Sigmoid colon (tissue), 7 donors: ENCODE measurements around the gene KRT76. TPM values are rescaled to one million over a fixed set of nuclear protein-coding genes. Genes with fewer than 3 reads are reported as not detected.

ENCODE experiments used
- DNase-seq: peaks from one replicate; pipeline ENCODE4 v3.0.0-alpha.2; 2019
- H3K27ac ChIP-seq, 4 donors: fragments of 200-600 bp; sonication (generic); one replicate each; pipeline ENCODE4 v1.5.1; 2016 to 2019; ENCODE audit warnings: mild to moderate bottlenecking in 1 of 4
- H3K27me3 ChIP-seq, 3 donors: fragments of 200-600 bp; sonication (generic); one replicate each; pipeline ENCODE4 v1.5.1; 2019; ENCODE audit warnings: mild to moderate bottlenecking in 1 of 3
- H3K36me3 ChIP-seq, 4 donors: fragments of 200-600 bp; sonication (generic); one replicate each; pipeline ENCODE4 v1.5.1; 2016 to 2019
- H3K4me1 ChIP-seq, 4 donors: fragments of 200-600 bp; sonication (generic); one replicate each; pipeline ENCODE4 v1.5.1; 2017 to 2019
- H3K4me3 ChIP-seq, 4 donors: fragments of 200-600 bp; sonication (generic); one replicate each; pipeline ENCODE4 v1.5.1; 2017 to 2019; ENCODE audit warnings: mild to moderate bottlenecking in 2 of 4, moderate library complexity in 1 of 4
- H3K9me3 ChIP-seq, 4 donors: fragments of 200-600 bp in 3 of 4; sonication (generic) in 3 of 4; one replicate each; pipeline versions ENCODE4 v1.5.1 to v1.6.1; 2013 to 2019
- CTCF ChIP-seq, 4 experiments: fragments of 450-650 bp in 3 of 4; fragments of 200-600 bp in 1 of 4; IDR thresholded peaks; one replicate each; pipeline ENCODE4 v1.5.1; 2016 to 2019; ENCODE audit warnings: antibody characterized with exemption in 4 of 4, mild to moderate bottlenecking in 3 of 4, moderate library complexity in 2 of 4
- EP300 ChIP-seq, 4 donors: sonication (generic); formaldehyde crosslinking; IDR thresholded peaks; one replicate each; pipeline ENCODE4 v1.6.1; 2017; ENCODE audit warnings: antibody characterized with exemption in 4 of 4
- POLR2A ChIP-seq, 2 donors: fragments of 450-650 bp; IDR thresholded peaks; one replicate each; pipeline ENCODE4 v1.6.1; 2016; ENCODE audit warnings: antibody characterized with exemption in 2 of 2, mild to moderate bottlenecking in 2 of 2, moderate library complexity in 2 of 2
- POLR2AphosphoS5 ChIP-seq, 4 donors: sonication (generic); formaldehyde crosslinking; IDR thresholded peaks; one replicate each; pipeline ENCODE4 v1.6.1; 2017; ENCODE audit warnings: antibody characterized with exemption in 4 of 4
- WGBS, 2 donors: extraction: QIAGEN DNeasy Blood & Tissue Kit; methylation state at CpG; one replicate each; pipeline ENCODE4 v1.1.7; 2013; 5-methylcytosine and 5-hydroxymethylcytosine counted together
- intact Hi-C: fragments of 100-400 bp; cut with DNase I; formaldehyde crosslinking; loops from one replicate; pipeline ENCODE4 v1.15.1; 2023
- polyA plus RNA-seq, 3 donors: library from polyadenylated mRNA; stranded (reverse); fragments of 200-250 nt; gene quantifications; one replicate each; pipeline ENCODE4 v1.2.3, GENCODE V29; 2013
- total RNA-seq, 4 donors: library from RNA; depleted of rRNA; stranded (reverse); fragments of >200 nt; gene quantifications; one replicate each; pipeline ENCODE4 v1.1.0, GENCODE V29; 2016
- donor health status: healthy with polysubstance abuse.
- donor health status: Bipolar disorder and iron deficiency.
- donor health status: healthy.

Gene KRT76
- total RNA-seq = not detected
- polyA plus RNA-seq = not detected

DNA sequence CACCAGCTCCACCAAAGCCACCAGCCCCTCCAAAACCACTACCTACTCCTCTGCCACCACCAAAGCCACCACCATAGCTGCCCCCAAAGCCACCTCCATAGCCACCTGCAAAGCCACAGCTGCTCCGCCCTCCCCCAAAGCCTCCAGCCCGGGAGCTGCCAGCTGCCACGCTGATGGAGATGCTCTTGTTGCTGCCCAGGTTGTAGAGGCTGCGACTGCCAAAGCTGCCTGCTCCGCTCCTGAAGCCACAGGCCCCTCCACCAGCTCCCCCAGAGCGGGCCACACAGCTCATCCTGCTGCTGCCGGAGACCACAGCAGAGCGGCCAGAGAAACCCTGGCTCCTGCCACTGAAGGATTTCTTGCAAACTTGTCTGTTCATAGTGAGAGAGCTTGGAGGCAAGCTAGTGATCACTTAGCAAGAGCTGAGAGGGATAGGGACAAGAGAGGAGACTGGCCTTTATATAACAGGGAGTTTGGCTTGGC lies at the start of gene KRT76:
KRT76 (minus strand) TSS at position 433 of the 483 bp plus-strand sequence; CDS start at position 379, 54 bp downstream.
- 88 to 89% methylated on average over 8 of the region's 8 CpGs for WGBS, 2 donors
- H3K4me1 ChIP-seq = no peaks in the 10 kb centered on the region
- no peak within 1 kb of the TSS for H3K4me3 ChIP-seq
- intact Hi-C loops = no loop called here
- no peaks in the 10 kb centered on the region for H3K36me3 ChIP-seq
- no peak within 1 kb of the TSS for H3K27ac ChIP-seq
- no peak for DNase-seq
- H3K27me3 ChIP-seq = no peaks in the 10 kb centered on the region
- TF ChIP-seq POLR2AphosphoS5 (IDR thresholded peaks at IDR 0.05) (no peak), POLR2A (IDR thresholded peaks at IDR 0.05) (no peak), EP300 (IDR thresholded peaks at IDR 0.05) (no peak), CTCF (IDR thresholded peaks at IDR 0.05) (no peak)
- H3K9me3 ChIP-seq = no peaks in the 10 kb centered on the region

DNA sequence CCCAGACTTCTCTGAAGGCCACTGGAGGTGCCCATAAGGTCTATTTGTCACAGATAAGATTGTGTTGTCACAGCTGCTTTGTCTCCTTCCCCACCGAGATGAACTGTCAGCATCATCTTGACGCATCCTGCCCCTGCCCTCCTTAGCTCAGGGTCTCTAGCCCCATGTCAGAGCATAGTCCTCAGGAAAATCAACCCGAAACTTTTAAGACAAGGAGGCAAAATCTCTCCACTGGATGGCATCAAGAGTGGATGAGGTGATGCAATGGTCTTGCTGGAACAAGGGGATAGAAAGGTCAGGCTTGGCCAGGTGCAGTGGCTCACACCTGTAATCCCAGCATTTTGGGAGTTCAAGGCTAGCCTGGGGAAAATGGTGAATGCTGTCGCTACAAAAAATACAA lies 48.8 kb upstream of the KRT76 start:
- Histone ChIP-seq H3K9me3 (no peaks in the 10 kb centered on the region), H3K27ac (no peak overlapping the region), H3K4me3 (no peak overlapping the region), H3K4me1 (peaks cover 0 to 11% (median 4%) of the 10 kb centered on the region in 4 donors), H3K27me3 (no peaks in the 10 kb centered on the region), H3K36me3 (no peaks in the 10 kb centered on the region)
- no peak for DNase-seq
- WGBS, 2 donors = 81 to 87% methylated on average over 4 of the region's 4 CpGs
- intact Hi-C loops = no loop called here
- TF ChIP-seq EP300 (IDR thresholded peaks at IDR 0.05) = no peak
- no peak for TF ChIP-seq POLR2AphosphoS5 (IDR thresholded peaks at IDR 0.05)
- no peak for TF ChIP-seq CTCF (IDR thresholded peaks at IDR 0.05)
- no peak for TF ChIP-seq POLR2A (IDR thresholded peaks at IDR 0.05)

GRCh38 chr12:52824741-52825410 lies 47.7 kb upstream of the KRT76 start:
- intact Hi-C loops = no loop called here
- 88 to 90% methylated on average over 5 of the region's 5 CpGs for WGBS, 2 donors

DNA sequence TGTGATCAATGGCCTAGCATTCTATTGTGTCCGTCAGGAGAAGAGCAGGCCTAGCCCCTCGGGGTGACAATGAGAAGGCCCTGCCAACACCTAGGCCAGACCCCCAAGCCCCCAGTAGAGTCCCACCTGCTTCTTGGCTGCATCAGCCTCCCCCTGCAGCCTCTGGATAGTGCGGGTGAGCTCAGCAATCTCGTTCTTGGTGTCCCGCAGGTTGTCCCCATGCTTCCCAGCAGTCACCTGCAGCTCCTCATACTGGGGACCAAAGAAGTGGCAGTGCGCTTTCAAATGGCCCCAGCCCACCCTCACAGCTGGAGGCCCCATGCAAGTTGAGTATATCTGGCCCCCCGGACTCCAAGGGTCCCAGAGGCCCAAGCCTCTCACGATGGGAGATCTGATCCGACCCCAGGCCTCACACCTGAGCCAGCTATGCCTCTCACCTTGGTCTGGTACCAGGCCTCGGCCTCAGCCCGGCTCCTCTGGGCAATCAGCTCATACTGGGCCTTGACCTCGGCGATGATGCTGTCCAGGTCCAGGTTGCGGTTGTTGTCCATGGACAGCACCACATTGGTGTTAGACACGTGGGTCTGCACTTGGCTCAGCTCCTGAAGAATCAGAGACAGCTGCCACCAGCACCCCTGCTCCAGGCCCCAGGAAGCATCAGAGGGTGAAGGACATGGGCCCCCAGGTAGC lies 46.8 kb upstream of the KRT76 start:
- H3K4me1 ChIP-seq = peaks cover 0 to 11% (median 4%) of the 10 kb centered on the region in 4 donors
- H3K27ac ChIP-seq = no peak overlapping the region
- H3K9me3 ChIP-seq = no peaks in the 10 kb centered on the region
- peaks cover 0 to 6% (median 0%) of the 10 kb centered on the region in 3 donors for H3K27me3 ChIP-seq
- no peak overlapping the region for H3K4me3 ChIP-seq
- WGBS, 2 donors = 87 to 93% methylated on average over 15 of the region's 15 CpGs
- no peaks in the 10 kb centered on the region for H3K36me3 ChIP-seq
- no peak for TF ChIP-seq POLR2A (IDR thresholded peaks at IDR 0.05)
- TF ChIP-seq POLR2AphosphoS5 (IDR thresholded peaks at IDR 0.05) = no peak
- DNase-seq = no peak
- intact Hi-C loops = no loop called here

More at GRCh38 chr12:52824741-52825410, 47.7 kb upstream of the KRT76 start:
- no peaks in the 10 kb centered on the region for H3K9me3 ChIP-seq
- no peak overlapping the region for H3K4me3 ChIP-seq
- H3K36me3 ChIP-seq = no peaks in the 10 kb centered on the region
- TF ChIP-seq POLR2A (IDR thresholded peaks at IDR 0.05) = no peak
- no peak for TF ChIP-seq POLR2AphosphoS5 (IDR thresholded peaks at IDR 0.05)
- TF ChIP-seq CTCF (IDR thresholded peaks at IDR 0.05) = no peak
- TF ChIP-seq EP300 (IDR thresholded peaks at IDR 0.05) = no peak
- H3K4me1 ChIP-seq = peaks cover 0 to 11% (median 4%) of the 10 kb centered on the region in 4 donors
- H3K27ac ChIP-seq = no peak overlapping the region
- DNase-seq = no peak
- peaks cover 0 to 1% (median 0%) of the 10 kb centered on the region in 3 donors for H3K27me3 ChIP-seq
